Stimulated activated CD4-positive, alpha-beta T cell treated with anti-CD3 and anti-CD28 coated beads, Interleukin-2, amount 100 ng/mL, for 4 hours (primary cell): Measurements from ENCODE around the gene CHST13.

Experiments used
- DNase-seq: peaks from one replicate; pipeline ENCODE4 v3.0.0-alpha.2; 2020; ENCODE audit warnings: low read depth

The CHST13 gene

GRCh38 chr3:126488185-126488584 lies 35.8 kb upstream of the CHST13 start:
- DNase-seq: no peak

- no peak for DNase-seq
These were observed 34.9 kb upstream of the CHST13 start for GRCh38 chr3:126488886-126489569.

- DNase-seq: no peak
These were observed 33.3 kb upstream of the CHST13 start for GRCh38 chr3:126490619-126491018.

- no peak for DNase-seq
These were observed 32.5 kb upstream of the CHST13 start for GRCh38 chr3:126491221-126492013.

GRCh38 chr3:126493051-126493450 lies 30.9 kb upstream of the CHST13 start:
- DNase-seq: no peak

- no peak for DNase-seq
These were observed 30.2 kb upstream of the CHST13 start for GRCh38 chr3:126493739-126494138.

GRCh38 chr3:126494204-126494969 lies 29.6 kb upstream of the CHST13 start:
- no peak for DNase-seq

- DNase-seq: no peak
These were observed 29.1 kb upstream of the CHST13 start for GRCh38 chr3:126494970-126495230.

- DNase-seq: no peak
These were observed 28.2 kb upstream of the CHST13 start for GRCh38 chr3:126495786-126496185.

- no peak for DNase-seq
These were observed 26.8 kb upstream of the CHST13 start for GRCh38 chr3:126496894-126497850.

GRCh38 chr3:126497956-126498355 lies 26.0 kb upstream of the CHST13 start:
- DNase-seq: no peak

GRCh38 chr3:126498461-126498860 lies 25.5 kb upstream of the CHST13 start:
- DNase-seq: no peak

GRCh38 chr3:126498929-126499328 lies 25.0 kb upstream of the CHST13 start:
- no peak for DNase-seq

GRCh38 chr3:126499401-126499800 lies 24.6 kb upstream of the CHST13 start:
- DNase-seq: no peak

GRCh38 chr3:126500016-126500415 lies 23.9 kb upstream of the CHST13 start:
- no peak for DNase-seq

GRCh38 chr3:126501054-126501453 lies 22.9 kb upstream of the CHST13 start:
- no peak for DNase-seq

GRCh38 chr3:126501736-126502135 lies 22.2 kb upstream of the CHST13 start:
- DNase-seq: no peak

- no peak for DNase-seq
These were observed 21.3 kb upstream of the CHST13 start for GRCh38 chr3:126502656-126503055.

GRCh38 chr3:126503701-126504100 lies 20.3 kb upstream of the CHST13 start:
- DNase-seq: no peak

GRCh38 chr3:126507886-126508285 lies 16.1 kb upstream of the CHST13 start:
- DNase-seq: no peak

GRCh38 chr3:126508564-126508964 lies 15.4 kb upstream of the CHST13 start:
- no peak for DNase-seq
